ACC112 (cell line): ENCODE data around the gene MTA1.

Experiments used
- H2AFZ ChIP-seq: fragments of 200-600 bp; sonication (generic); one replicate; pipeline ENCODE4 v1.6.0; 2017; ENCODE audit warnings: antibody characterized with exemption, low read length; ENCODE audit not compliant: unreplicated experiment
- H3K27ac ChIP-seq: fragments of 200-600 bp; sonication (generic); 2 replicates; pipeline ENCODE4 v1.5.1; 2014; ENCODE audit warnings: low read depth, mild to moderate bottlenecking, antibody characterized with exemption, low read length, moderate library complexity
- H3K27me3 ChIP-seq: fragments of 200-600 bp; sonication (generic); 2 replicates; pipeline ENCODE4 v1.6.1; 2014; ENCODE audit warnings: mild to moderate bottlenecking, antibody characterized with exemption, low read length, moderate library complexity, mixed read lengths; ENCODE audit not compliant: insufficient read depth
- H3K36me3 ChIP-seq: fragments of 200-600 bp; sonication (generic); 2 replicates; pipeline ENCODE4 v1.6.1; 2016; ENCODE audit warnings: mild to moderate bottlenecking, antibody characterized with exemption, low read length, moderate library complexity, mixed read lengths; ENCODE audit not compliant: insufficient read depth
- H3K4me1 ChIP-seq: fragments of 200-600 bp; sonication (generic); one replicate; pipeline ENCODE4 v1.6.1; 2016; ENCODE audit warnings: low read length, mixed read lengths; ENCODE audit not compliant: insufficient read depth, unreplicated experiment, control insufficient read depth
- H3K4me3 ChIP-seq: fragments of 200-600 bp; sonication (generic); 2 replicates; pipeline ENCODE4 v1.5.1; 2014; ENCODE audit warnings: mild to moderate bottlenecking, low read depth, low read length
- H3K79me2 ChIP-seq: fragments of 200-600 bp; sonication (generic); one replicate; pipeline ENCODE4 v1.6.0; 2016; ENCODE audit warnings: low read length; ENCODE audit not compliant: control insufficient read depth, unreplicated experiment, insufficient read depth

Gene MTA1

GRCh38 chr14:105491366-105491973 is 71.8 kb downstream of the MTA1 start:
- peak overlapping the region; percentile 88 for H3K27ac ChIP-seq
- peaks cover 20% of the 10 kb centered on the region for H3K4me1 ChIP-seq
- peak overlapping the region; percentile 79 for H2AFZ ChIP-seq
- peak overlapping the region; percentile 96 for H3K4me3 ChIP-seq
- H3K79me2 ChIP-seq: peaks cover 3% of the 10 kb centered on the region
- H3K36me3 ChIP-seq: no peaks in the 10 kb centered on the region
- H3K27me3 ChIP-seq: peaks cover 5% of the 10 kb centered on the region; the same call in 1 of the 2 replicates

- peaks cover 2% of the 10 kb centered on the region; the same call in 1 of the 2 replicates for H3K27me3 ChIP-seq
- peak overlapping the region; percentile 96 for H3K4me3 ChIP-seq
- H3K27ac ChIP-seq: no peak overlapping the region
- peaks cover 18% of the 10 kb centered on the region for H3K4me1 ChIP-seq
- H2AFZ ChIP-seq: no peak overlapping the region
- H3K79me2 ChIP-seq: peaks cover 3% of the 10 kb centered on the region
- no peaks in the 10 kb centered on the region for H3K36me3 ChIP-seq
Observed at GRCh38 chr14:105492031-105492970, 72.7 kb downstream of the MTA1 start.

- Histone ChIP-seq H3K27me3 (no peaks in the 10 kb centered on the region), H3K4me3 (no peak overlapping the region), H3K36me3 (no peaks in the 10 kb centered on the region), H3K4me1 (peaks cover 12% of the 10 kb centered on the region), H2AFZ (no peak overlapping the region), H3K79me2 (peaks cover 3% of the 10 kb centered on the region), H3K27ac (no peak overlapping the region)
Observed at GRCh38 chr14:105492971-105493871, 73.6 kb downstream of the MTA1 start.

DNA sequence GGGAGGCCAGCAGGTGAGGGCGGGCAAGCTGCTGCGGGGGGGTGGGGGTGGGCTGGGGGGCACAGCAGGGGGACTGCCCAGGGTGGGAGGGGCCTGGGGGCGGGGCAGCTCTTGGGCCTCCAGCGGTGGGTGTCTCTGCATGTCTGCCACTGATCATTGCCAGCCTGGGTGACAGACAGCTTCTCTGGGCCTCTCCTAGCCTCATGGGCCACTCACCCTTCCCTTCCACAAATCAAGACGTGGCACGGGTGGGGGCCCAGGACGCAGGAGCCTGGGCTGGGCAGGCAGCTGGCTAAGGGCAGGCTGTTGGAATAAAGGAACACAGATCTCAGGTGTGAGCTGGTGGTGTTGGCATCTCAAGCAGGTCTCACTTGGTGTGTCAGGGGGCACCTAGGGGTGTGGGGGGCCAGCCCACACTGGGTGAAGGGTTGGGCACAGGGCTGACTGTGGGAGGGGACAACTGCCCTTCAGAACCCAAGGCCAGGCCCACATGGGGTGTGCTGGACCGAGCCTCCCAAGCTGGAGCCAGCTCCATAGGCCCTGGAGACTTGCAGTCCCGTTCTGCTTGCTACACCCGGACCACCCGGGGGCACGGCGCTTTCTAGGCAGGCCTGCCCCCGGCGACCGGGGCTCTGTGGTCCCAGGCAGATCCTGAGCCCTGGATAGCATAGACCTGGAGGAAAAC is 74.4 kb downstream of the MTA1 start:
- Histone ChIP-seq H3K27ac (no peak overlapping the region), H3K4me1 (peaks cover 8% of the 10 kb centered on the region), H3K36me3 (no peaks in the 10 kb centered on the region), H3K4me3 (no peak overlapping the region), H2AFZ (no peak overlapping the region), H3K79me2 (peaks cover 3% of the 10 kb centered on the region), H3K27me3 (no peaks in the 10 kb centered on the region)

- H3K79me2 ChIP-seq: peaks cover 3% of the 10 kb centered on the region
- no peaks in the 10 kb centered on the region for H3K36me3 ChIP-seq
- H3K27ac ChIP-seq: no peak overlapping the region
- H3K4me3 ChIP-seq: no peak overlapping the region
- no peaks in the 10 kb centered on the region for H3K27me3 ChIP-seq
- H2AFZ ChIP-seq: no peak overlapping the region
- peaks cover 4% of the 10 kb centered on the region for H3K4me1 ChIP-seq
Observed at GRCh38 chr14:105494606-105494929, 74.9 kb downstream of the MTA1 start.

DNA sequence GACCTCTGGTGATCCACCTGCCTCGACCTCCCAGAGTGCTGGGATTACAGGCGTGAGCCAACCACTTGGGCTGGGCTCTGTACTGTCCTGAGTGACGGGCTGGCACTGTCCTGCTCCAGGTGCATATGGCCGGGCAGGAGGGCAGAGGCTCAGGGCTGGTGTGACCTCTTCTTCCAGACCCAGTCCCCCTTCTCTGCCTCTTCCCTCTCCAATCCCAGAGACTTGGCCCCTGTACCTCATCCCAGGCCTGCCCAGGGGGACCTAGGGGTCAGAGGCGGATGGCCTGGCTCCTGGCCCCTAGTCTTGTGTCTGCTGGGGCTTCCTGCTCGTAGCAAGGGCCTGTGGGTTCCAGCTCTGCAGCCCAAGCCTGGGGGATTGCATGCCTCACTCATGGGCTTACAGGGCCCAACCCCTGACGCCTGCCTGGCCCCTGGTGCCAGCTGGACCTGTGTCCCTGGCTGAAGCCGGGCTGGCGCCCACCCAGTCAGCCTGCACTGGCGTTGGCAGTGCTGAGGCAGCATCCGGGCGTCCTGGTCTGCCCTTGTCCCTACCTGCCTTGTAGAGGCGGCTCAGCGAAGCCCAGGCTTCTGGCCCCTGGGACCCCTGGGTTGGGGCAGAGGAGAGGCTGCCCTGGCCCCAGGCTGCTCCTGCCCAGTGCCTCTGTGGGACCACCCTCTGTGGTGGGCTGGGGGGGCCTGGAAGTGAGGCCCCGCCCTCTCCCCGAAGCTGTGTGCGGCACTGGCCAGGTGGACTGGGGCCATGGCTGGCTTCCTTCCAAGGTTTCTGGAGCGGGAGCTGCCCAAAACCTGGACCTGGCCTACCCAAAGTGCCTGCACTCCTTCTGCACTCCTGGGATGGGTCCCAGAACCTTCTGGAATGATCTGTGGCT is 75.7 kb downstream of the MTA1 start:
- Histone ChIP-seq H3K4me3 (no peak overlapping the region), H3K36me3 (no peaks in the 10 kb centered on the region), H3K4me1 (peaks cover 4% of the 10 kb centered on the region), H3K79me2 (peaks cover 3% of the 10 kb centered on the region), H3K27ac (no peak overlapping the region), H2AFZ (no peak overlapping the region), H3K27me3 (no peaks in the 10 kb centered on the region)

DNA sequence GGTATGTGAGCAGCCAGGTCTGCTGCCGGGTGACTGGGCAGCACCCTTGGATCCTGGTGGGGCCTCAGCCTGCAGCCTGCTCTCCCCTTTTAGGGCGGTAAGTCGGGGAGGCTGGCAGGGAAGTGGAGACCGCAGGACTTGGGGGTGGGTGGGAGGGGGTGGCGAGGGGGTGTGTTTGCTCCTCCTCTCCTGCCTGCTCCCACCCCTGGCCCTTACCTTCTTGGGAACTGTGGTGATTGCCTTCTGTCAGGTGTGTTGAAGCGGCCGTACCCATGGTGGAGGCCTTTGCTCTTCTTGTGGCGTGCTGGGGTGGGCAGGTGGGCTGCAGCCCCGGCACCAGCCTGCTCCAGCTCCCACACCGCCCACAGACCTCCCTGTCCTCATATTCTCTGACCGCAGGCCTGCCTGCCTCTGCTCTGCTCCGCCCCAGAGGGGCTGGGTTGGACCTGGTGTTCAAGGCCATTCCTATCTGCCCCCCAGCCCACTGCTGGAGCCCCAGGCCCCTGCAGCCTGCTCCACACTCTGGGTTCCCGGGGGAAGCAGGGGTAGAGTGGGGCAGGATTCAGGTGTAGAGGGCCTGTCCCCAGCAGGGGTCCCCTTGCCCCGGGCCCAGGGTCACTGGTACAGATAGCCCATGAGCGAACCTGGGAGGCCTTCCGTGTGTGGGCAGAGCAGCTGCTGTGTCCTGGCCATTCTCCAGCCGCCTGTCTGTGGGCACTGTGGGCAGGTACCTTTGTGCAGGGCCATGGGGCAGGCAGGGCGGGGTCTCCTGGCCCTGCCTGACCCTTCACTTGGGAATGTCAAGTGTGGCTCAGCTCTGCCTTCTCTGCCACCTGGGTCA is 76.6 kb downstream of the MTA1 start:
- no peak overlapping the region for H3K27ac ChIP-seq

DNA sequence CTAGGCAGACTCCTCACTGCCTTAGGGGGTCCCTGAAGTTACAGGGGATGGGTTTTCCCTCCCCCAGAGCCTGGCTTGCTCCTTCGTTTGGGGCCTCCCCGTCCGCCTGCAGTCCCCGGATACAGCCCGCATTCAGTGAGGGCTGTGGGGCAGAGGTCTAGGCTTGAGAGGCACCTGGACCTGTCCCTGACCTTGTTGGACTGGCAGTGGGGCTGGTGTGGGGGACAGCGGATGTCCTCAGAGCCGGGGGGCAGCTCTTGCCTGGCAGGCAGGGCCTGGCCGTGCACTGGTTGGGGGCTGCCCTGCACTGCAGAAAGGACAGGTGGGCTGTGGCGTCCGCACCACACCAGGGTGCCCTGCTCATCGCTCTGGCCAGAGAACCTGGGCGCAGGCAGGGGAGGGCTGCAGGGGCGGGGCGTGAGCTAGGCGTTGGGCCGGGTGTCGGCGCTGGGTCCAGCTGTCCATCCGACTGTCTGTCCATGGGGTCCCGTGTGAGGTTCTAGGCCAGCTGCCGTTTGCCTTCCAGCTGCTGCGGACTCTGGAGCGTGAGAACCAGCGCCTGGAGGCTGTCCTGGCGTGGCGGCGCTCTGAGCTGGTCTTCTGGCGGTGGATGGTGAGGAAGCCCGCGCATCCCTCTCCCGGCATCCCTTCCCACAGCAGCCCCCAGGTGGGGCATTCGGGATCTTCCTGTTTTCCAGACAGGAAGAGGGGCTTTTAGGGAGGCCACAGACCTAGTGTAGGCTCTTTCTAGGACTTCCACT is 77.4 kb downstream of the MTA1 start:
- no peak overlapping the region for H2AFZ ChIP-seq
- H3K27me3 ChIP-seq: no peaks in the 10 kb centered on the region
- H3K79me2 ChIP-seq: peaks cover 3% of the 10 kb centered on the region
- H3K36me3 ChIP-seq: no peaks in the 10 kb centered on the region
- peaks cover under 1% of the 10 kb centered on the region for H3K4me1 ChIP-seq
- H3K4me3 ChIP-seq: no peak overlapping the region
- H3K27ac ChIP-seq: no peak overlapping the region

More for the DNA sequence above, 76.6 kb downstream of the MTA1 start:
- Histone ChIP-seq H2AFZ (no peak overlapping the region), H3K4me3 (no peak overlapping the region), H3K79me2 (peaks cover 3% of the 10 kb centered on the region), H3K27me3 (no peaks in the 10 kb centered on the region), H3K4me1 (peaks cover 4% of the 10 kb centered on the region), H3K36me3 (no peaks in the 10 kb centered on the region)
